CD8-positive, alpha-beta memory T cell (primary cell): ENCODE results near the gene CHD9. TPM values are rescaled to one million over a fixed set of nuclear protein-coding genes. Genes with fewer than 3 reads are reported as not detected.
A peak's percentile ranks its signal among the peaks of the same experiment; 100 is the strongest.

Source experiments
- CTCF ChIA-PET: fragments of 350-600 bp; sonication (Branson Sonifier 250); formaldehyde crosslinking; loops from one replicate; lab custom pipeline; 2021; ENCODE audit warnings: antibody characterized with exemption; lab: Charles Lee
- POLR2A ChIA-PET: fragments of 350-600 bp; sonication (Branson Sonifier 250); formaldehyde crosslinking; loops from one replicate; lab custom pipeline; 2021; ENCODE audit warnings: antibody characterized with exemption; lab: Charles Lee
- DNase-seq, 5 donors: peaks; one replicate each; pipeline versions ENCODE4 v3.0.0 to v3.0.0-alpha.2; 2020 to 2022; ENCODE audit warnings: mixed read lengths in 1 of 5
- H3K27ac ChIP-seq: one replicate; pipeline ENCODE4 v1.7.0; 2013; ENCODE audit warnings: low read depth, mild to moderate bottlenecking, low read length, moderate library complexity
- H3K27me3 ChIP-seq: 2 replicates; pipeline ENCODE4 v1.7.0; 2013; ENCODE audit warnings: low read length, mild to moderate bottlenecking; ENCODE audit not compliant: insufficient read depth, poor library complexity, severe bottlenecking
- H3K36me3 ChIP-seq: 2 replicates; pipeline ENCODE4 v1.7.0; 2013; ENCODE audit warnings: mild to moderate bottlenecking, low read length, moderate library complexity; ENCODE audit not compliant: insufficient read depth
- H3K4me1 ChIP-seq: 2 replicates; pipeline ENCODE4 v1.7.0; 2013; ENCODE audit warnings: mild to moderate bottlenecking, low read length, moderate library complexity; ENCODE audit not compliant: insufficient read depth
- H3K4me3 ChIP-seq: 2 replicates; pipeline ENCODE4 v1.7.0; 2013; ENCODE audit warnings: mild to moderate bottlenecking, low read length
- H3K9me3 ChIP-seq: 2 replicates; pipeline ENCODE4 v1.7.0; 2013; ENCODE audit warnings: mild to moderate bottlenecking, low read length
- H3K27ac Mint-ChIP-seq, 8 donors: one replicate each; pipeline ENCODE4 v1.8.0; 2020 to 2021; ENCODE audit warnings: mixed read lengths in 8 of 8, mild to moderate bottlenecking in 6 of 8, inconsistent platforms in 3 of 8, moderate library complexity in 3 of 8
- H3K27me3 Mint-ChIP-seq, 2 donors: one replicate each; pipeline ENCODE4 v1.8.0; 2020 to 2021; ENCODE audit warnings: mixed read lengths in 2 of 2, mild to moderate bottlenecking in 1 of 2, moderate library complexity in 1 of 2
- H3K36me3 Mint-ChIP-seq, 3 donors: one replicate each; pipeline ENCODE4 v1.8.0; 2020 to 2021; ENCODE audit warnings: mixed read lengths in 3 of 3, inconsistent platforms in 1 of 3, mild to moderate bottlenecking in 1 of 3
- H3K4me1 Mint-ChIP-seq, 3 donors: one replicate each; pipeline ENCODE4 v1.8.0; 2020 to 2021; ENCODE audit warnings: mixed read lengths in 3 of 3, inconsistent platforms in 1 of 3, mild to moderate bottlenecking in 1 of 3
- H3K4me3 Mint-ChIP-seq, 7 donors: one replicate each; pipeline ENCODE4 v1.8.0; 2020 to 2021; ENCODE audit warnings: mixed read lengths in 7 of 7, mild to moderate bottlenecking in 6 of 7, moderate library complexity in 4 of 7, inconsistent platforms in 2 of 7
- H3K9me3 Mint-ChIP-seq, 5 donors: one replicate each; pipeline ENCODE4 v1.8.0; 2020 to 2022; ENCODE audit warnings: mixed read lengths in 5 of 5, mild to moderate bottlenecking in 3 of 5, moderate library complexity in 2 of 5, inconsistent platforms in 1 of 5
- polyA plus RNA-seq: library from polyadenylated mRNA; unstranded; fragments of 300-500 nt; fragmentation: Illumina TruSeq; gene quantifications from one replicate; pipeline ENCODE4 v1.2.3, GENCODE V29; 2021
- total RNA-seq, 2 experiments: library from RNA; stranded (reverse); gene quantifications; one replicate each; pipeline ENCODE4 v1.2.3, GENCODE V29; 2021

Gene CHD9
- total and polyA plus RNA-seq, 3 experiments from 2014 or later = 17.4 to 57.4 (median 21.8) TPM

DNA sequence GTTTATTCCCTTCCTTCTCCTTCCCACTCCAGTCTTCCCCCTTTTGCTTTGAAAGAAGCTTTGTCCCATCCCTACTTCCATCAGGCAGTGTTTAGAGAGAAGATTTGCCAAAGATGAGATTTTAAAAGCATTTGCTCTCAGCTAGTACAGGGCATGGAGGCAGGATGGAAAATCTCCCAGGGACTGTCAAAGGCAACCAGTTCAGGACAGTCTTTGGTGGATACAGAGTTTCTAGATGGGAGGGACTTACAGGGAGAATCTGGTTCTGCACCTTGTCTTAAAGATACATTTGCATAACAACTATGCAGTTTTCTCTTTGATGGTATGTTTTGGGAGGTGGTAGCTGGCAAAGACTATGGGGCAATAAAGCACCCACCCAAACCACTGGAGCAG, 26.2 kb downstream of the CHD9 start:
- Mint-ChIP-seq H3K9me3 (no peaks in the 10 kb centered on the region), H3K4me3 (peak overlapping the region in 1 of 7 donors; percentile 16), H3K27ac (peak overlapping the region in 2 of 8 donors; percentile 8 to 32), H3K36me3 (peaks cover 6 to 13% (median 11%) of the 10 kb centered on the region in 3 donors), H3K27me3 (no peaks in the 10 kb centered on the region), H3K4me1 (peaks cover 19 to 29% (median 22%) of the 10 kb centered on the region in 3 donors)
- no peak for DNase-seq
- H3K27ac ChIP-seq = no peak overlapping the region
- no peak overlapping the region for H3K4me3 ChIP-seq
- H3K9me3 ChIP-seq = no peaks in the 10 kb centered on the region
- no peaks in the 10 kb centered on the region for H3K36me3 ChIP-seq
- CTCF ChIA-PET = no interaction called here
- H3K27me3 ChIP-seq = no peaks in the 10 kb centered on the region
- POLR2A ChIA-PET = no interaction called here
- H3K4me1 ChIP-seq = no peaks in the 10 kb centered on the region

DNA sequence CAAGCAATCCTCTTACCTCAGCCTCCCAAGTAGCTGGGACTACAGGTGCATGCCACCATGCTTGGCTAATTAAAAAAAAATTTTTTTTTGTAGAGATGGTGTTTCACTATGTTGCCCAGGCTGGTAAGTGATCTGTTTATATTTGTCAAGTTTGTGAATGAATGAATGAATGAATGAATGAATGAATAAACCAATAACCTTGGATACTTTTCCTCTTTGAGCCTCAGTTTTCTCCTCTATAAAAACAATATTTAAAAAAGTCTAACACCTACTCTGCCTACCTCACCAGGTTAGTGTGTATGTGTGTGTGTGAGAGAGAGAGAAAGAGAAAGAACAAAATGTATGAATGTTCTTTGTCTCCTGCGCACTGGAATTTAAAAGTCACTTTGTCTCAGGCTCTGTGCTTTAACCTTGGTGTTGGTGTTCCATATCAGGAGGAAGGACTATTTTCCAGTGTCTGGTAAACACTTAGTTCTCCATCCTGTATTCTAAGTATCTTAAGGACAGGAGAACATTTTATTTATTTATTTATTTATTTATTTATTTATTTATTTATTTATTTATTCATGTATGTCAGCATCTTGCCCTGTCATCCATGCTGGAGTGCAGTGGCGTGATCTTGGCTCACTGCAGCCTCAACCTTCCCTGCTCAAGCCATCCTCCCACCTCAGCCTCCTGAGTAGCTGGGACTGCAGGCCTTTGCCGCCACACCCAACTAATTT, 27.1 kb downstream of the CHD9 start:
- no peaks in the 10 kb centered on the region for H3K9me3 ChIP-seq
- DNase-seq = no peak
- no peaks in the 10 kb centered on the region for H3K27me3 ChIP-seq
- Mint-ChIP-seq H3K4me1 (peaks cover 19 to 29% (median 22%) of the 10 kb centered on the region in 3 donors), H3K27ac (no peak overlapping the region), H3K9me3 (no peaks in the 10 kb centered on the region), H3K4me3 (no peak overlapping the region), H3K36me3 (peaks cover 6 to 13% (median 11%) of the 10 kb centered on the region in 3 donors), H3K27me3 (no peaks in the 10 kb centered on the region)
- no peak overlapping the region for H3K27ac ChIP-seq
- no peaks in the 10 kb centered on the region for H3K4me1 ChIP-seq
- H3K36me3 ChIP-seq = no peaks in the 10 kb centered on the region
- POLR2A ChIA-PET = no interaction called here
- no peak overlapping the region for H3K4me3 ChIP-seq
- CTCF ChIA-PET = interaction anchor here (1.0 to 1.1 kb wide), 2 partner anchors 24 to 27 kb away, joined by 3 read pairs; no protein-coding TSS in a partner anchor

DNA sequence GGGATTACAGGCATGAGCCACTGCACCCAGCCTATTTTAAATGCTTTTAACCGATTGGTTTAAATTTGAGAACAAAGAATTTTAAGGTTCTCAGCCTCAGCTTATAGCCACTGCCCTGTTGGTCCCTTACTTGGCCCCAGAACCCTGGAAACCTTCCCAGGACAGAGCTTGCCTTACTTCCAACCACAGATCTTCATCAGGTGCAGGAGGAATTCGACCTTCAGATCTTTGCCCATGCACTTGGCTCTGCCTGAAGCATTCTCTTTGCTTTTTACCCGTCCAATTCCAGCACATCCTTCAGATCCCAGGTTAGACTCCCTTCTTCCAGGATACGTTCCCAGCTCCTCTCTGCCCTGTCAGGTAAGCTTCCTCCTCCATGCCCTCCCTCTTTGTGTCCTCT, 27.7 kb downstream of the CHD9 start:
- Mint-ChIP-seq H3K36me3 (peaks cover 6 to 13% (median 11%) of the 10 kb centered on the region in 3 donors), H3K4me3 (no peak overlapping the region), H3K27ac (peak overlapping the region in 3 of 8 donors; percentile 3 to 68 (median 6)), H3K27me3 (no peaks in the 10 kb centered on the region), H3K4me1 (peaks cover 19 to 29% (median 22%) of the 10 kb centered on the region in 3 donors), H3K9me3 (no peaks in the 10 kb centered on the region)
- Histone ChIP-seq H3K36me3 (no peaks in the 10 kb centered on the region), H3K4me3 (no peak overlapping the region), H3K27me3 (no peaks in the 10 kb centered on the region), H3K9me3 (no peaks in the 10 kb centered on the region), H3K4me1 (no peaks in the 10 kb centered on the region), H3K27ac (no peak overlapping the region)
- CTCF ChIA-PET = interaction anchor here (1.0 to 1.1 kb wide), 2 partner anchors 24 to 27 kb away, joined by 3 read pairs; no protein-coding TSS in a partner anchor
- DNase-seq = no peak
- POLR2A ChIA-PET = no interaction called here

DNA sequence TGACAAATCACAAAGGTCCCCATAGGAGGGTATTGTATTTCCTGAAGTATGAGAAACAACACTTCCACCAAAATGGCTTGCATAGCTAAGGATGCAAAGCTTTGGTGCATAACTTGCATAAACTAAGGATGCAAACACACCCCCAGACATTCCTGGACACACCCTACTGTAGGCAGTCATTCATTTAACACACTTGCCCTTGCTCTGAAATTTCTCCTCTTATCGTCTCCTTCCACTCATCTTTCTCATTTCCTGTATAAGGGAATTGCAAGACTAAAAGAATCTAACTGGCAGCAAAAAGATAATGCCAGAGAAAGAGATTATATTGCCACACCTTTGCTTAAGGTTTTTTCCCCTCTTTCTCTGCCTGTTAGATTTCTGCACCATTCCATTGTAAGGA, 28.3 kb downstream of the CHD9 start:
- Mint-ChIP-seq H3K4me1 (peaks cover 17 to 26% (median 21%) of the 10 kb centered on the region in 3 donors), H3K9me3 (no peaks in the 10 kb centered on the region), H3K36me3 (peaks cover 6 to 11% (median 10%) of the 10 kb centered on the region in 3 donors), H3K27ac (peak overlapping the region in 2 of 8 donors; percentile 63 to 68), H3K4me3 (no peak overlapping the region), H3K27me3 (no peaks in the 10 kb centered on the region)
- no peak overlapping the region for H3K27ac ChIP-seq
- POLR2A ChIA-PET = no interaction called here
- no peaks in the 10 kb centered on the region for H3K4me1 ChIP-seq
- H3K4me3 ChIP-seq = no peak overlapping the region
- H3K36me3 ChIP-seq = no peaks in the 10 kb centered on the region
- DNase-seq = no peak
- H3K9me3 ChIP-seq = no peaks in the 10 kb centered on the region
- CTCF ChIA-PET = interaction anchor here (1.0 to 1.1 kb wide), 2 partner anchors 25 to 28 kb away, joined by 3 read pairs; no protein-coding TSS in a partner anchor
- H3K27me3 ChIP-seq = no peaks in the 10 kb centered on the region

DNA sequence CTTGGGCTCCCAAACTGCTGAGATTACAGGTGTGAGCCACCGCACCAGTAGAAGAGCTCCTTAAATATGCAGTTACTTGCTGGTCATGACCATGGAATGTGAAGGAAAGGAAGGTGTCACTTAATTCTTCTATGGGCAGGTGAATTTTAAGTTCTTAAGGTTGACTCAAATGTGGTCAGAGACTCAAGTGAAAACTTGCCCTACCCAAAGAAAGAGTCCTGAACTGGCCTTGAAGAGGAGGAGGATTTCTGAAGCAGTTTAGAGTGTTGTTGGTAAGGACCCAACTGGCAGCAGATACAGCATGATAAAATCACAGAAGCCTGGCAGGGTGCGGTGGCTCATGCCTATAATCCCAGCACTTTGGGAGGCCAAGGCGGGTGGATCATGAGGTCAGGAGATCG, 29.4 kb downstream of the CHD9 start:
- Mint-ChIP-seq H3K36me3 (peaks cover 4 to 7% (median 4%) of the 10 kb centered on the region in 3 donors), H3K9me3 (no peaks in the 10 kb centered on the region), H3K4me1 (peaks cover 14 to 23% (median 15%) of the 10 kb centered on the region in 3 donors), H3K27me3 (no peaks in the 10 kb centered on the region), H3K27ac (no peak overlapping the region), H3K4me3 (no peak overlapping the region)
- no peaks in the 10 kb centered on the region for H3K4me1 ChIP-seq
- ChIA-PET CTCF (interaction anchor here (3.6 kb wide), 1 partner anchor 29 kb away, joined by 13 read pairs; the partner anchor contains the start of gene CHD9), POLR2A (no interaction called here)
- H3K9me3 ChIP-seq = no peaks in the 10 kb centered on the region
- no peaks in the 10 kb centered on the region for H3K36me3 ChIP-seq
- DNase-seq = no peak
- H3K27ac ChIP-seq = no peak overlapping the region
- H3K4me3 ChIP-seq = no peak overlapping the region
- H3K27me3 ChIP-seq = no peaks in the 10 kb centered on the region

DNA sequence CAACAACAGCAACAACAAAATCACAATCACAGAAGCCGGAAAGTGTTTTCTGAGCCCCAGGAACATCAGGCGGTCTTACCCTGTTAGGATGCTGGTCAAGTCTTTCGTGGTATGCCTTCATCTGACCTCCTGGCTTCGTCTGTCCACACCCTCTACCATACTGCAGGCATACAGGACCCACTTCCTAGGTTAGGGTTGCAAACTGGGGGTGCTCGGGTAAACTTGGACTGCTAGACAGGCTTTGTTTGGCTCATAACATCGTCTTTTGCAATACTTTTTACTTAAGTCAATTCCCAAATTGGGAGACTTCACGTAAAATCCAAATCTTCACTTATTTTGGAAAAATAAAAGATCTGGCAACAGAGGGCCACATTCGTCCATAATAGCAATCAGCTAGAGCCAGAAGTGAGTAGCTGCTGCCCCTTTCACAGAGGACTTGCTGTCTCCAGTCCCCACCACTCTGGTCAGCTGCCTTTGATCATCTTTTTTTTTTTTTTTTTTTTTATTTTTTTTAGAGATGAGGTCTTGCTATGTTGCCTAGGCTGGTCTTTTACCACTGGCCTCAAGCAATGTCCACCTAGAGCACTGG, 30.0 kb downstream of the CHD9 start:
- H3K36me3 Mint-ChIP-seq = peaks cover 4 to 7% (median 4%) of the 10 kb centered on the region in 3 donors
- H3K27ac ChIP-seq = no peak overlapping the region
- no peak overlapping the region for H3K4me3 ChIP-seq
- H3K36me3 ChIP-seq = no peaks in the 10 kb centered on the region
- H3K27me3 ChIP-seq = no peaks in the 10 kb centered on the region
- H3K27ac Mint-ChIP-seq = no peak overlapping the region
- no peak overlapping the region for H3K4me3 Mint-ChIP-seq
- no peak for DNase-seq
- peaks cover 5% of the 10 kb centered on the region for H3K4me1 ChIP-seq
- no peaks in the 10 kb centered on the region for H3K9me3 Mint-ChIP-seq
- H3K9me3 ChIP-seq = no peaks in the 10 kb centered on the region
- POLR2A ChIA-PET = no interaction called here
- CTCF ChIA-PET = interaction anchor here (3.6 kb wide), 1 partner anchor 30 kb away, joined by 13 read pairs; the partner anchor contains the start of gene CHD9
- no peaks in the 10 kb centered on the region for H3K27me3 Mint-ChIP-seq
- H3K4me1 Mint-ChIP-seq = peaks cover 20 to 26% (median 22%) of the 10 kb centered on the region in 3 donors

DNA sequence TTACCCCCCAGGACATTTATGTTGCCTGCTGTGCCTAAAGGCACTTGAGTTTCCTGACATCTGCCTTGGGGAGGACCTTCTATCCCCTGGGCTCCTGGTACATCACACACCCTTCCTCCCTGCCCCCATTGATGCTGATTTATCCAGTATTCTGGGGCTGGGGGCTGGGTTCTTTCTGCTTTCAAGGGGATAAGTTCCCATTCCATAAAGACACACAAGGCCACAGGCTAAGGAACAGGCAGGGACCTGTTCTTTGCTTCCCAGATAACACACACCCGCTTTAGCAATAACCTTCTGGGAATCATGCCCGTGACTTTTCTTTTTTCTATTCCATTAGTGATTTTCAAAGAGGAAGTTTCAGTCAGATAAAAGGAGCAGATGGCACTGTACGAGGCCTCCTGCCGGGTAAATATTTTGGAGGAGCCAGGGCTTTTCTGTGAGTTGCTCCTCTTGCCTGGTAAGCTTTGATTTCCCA, 30.6 kb downstream of the CHD9 start:
- Histone ChIP-seq H3K27ac (no peak overlapping the region), H3K36me3 (no peaks in the 10 kb centered on the region), H3K27me3 (no peaks in the 10 kb centered on the region), H3K9me3 (no peaks in the 10 kb centered on the region), H3K4me1 (peaks cover 10% of the 10 kb centered on the region), H3K4me3 (no peak overlapping the region)
- Mint-ChIP-seq H3K4me1 (peaks cover 25 to 27% (median 26%) of the 10 kb centered on the region in 3 donors), H3K9me3 (no peaks in the 10 kb centered on the region), H3K27ac (peak overlapping the region in 3 of 8 donors; percentile 3 to 51 (median 14)), H3K36me3 (peaks cover 4 to 10% (median 6%) of the 10 kb centered on the region in 3 donors), H3K27me3 (no peaks in the 10 kb centered on the region), H3K4me3 (no peak overlapping the region)
- ChIA-PET POLR2A (no interaction called here), CTCF (interaction anchor here (0.9 to 3.6 kb wide), 3 partner anchors 14 to 75 kb away, joined by 4 to 13 read pairs (median 6); partner anchors contain the start of gene CHD9)
- no peak for DNase-seq
